Heart left ventricle (tissue), 16 donors: ENCODE results near the gene DNAJC25. TPM values are rescaled to one million over a fixed set of nuclear protein-coding genes. Genes with fewer than 3 reads are reported as not detected.

Experiments
- ATAC-seq, 4 donors: fragments of 200-7000 bp; cut with Tn5 transposase; one replicate each; pipeline ENCODE4 v1.9.1; 2020 to 2022; ENCODE audit warnings: moderate library complexity in 4 of 4, mild to moderate bottlenecking in 3 of 4, moderate number of reproducible peaks in 1 of 4
- DNase-seq, 5 donors: peaks; one replicate each; pipeline ENCODE4 v3.0.0-alpha.2; 2020
- H3K27ac ChIP-seq, 12 donors: fragments of 200-600 bp; sonication (generic) in 4 of 12; one replicate each; pipeline versions ENCODE4 v1.5.0 to v1.8.0; 2016 to 2022; ENCODE audit warnings: mild to moderate bottlenecking in 2 of 12
- H3K27me3 ChIP-seq, 9 donors: fragments of 200-600 bp; sonication (generic) in 2 of 9; one replicate each; pipeline versions ENCODE4 v1.5.1 to v1.8.0; 2016 to 2022; ENCODE audit warnings: mild to moderate bottlenecking in 3 of 9
- H3K36me3 ChIP-seq, 9 donors: fragments of 200-600 bp; sonication (generic) in 2 of 9; one replicate each; pipeline versions ENCODE4 v1.5.0 to v1.8.0; 2018 to 2022; ENCODE audit warnings: mild to moderate bottlenecking in 2 of 9
- H3K4me1 ChIP-seq, 12 donors: fragments of 200-600 bp; sonication (generic) in 4 of 12; one replicate each; pipeline versions ENCODE4 v1.5.0 to v1.8.0; 2016 to 2022; ENCODE audit warnings: mild to moderate bottlenecking in 3 of 12
- H3K4me3 ChIP-seq, 12 donors: fragments of 200-600 bp; sonication (generic) in 4 of 12; one replicate each; pipeline versions ENCODE4 v1.5.0 to v1.8.0; 2017 to 2022; ENCODE audit warnings: mild to moderate bottlenecking in 9 of 12, moderate library complexity in 4 of 12
- H3K9me3 ChIP-seq, 12 donors: fragments of 200-600 bp; sonication (generic) in 4 of 12; one replicate each; pipeline versions ENCODE4 v1.5.0 to v1.8.0; 2016 to 2022; ENCODE audit warnings: mild to moderate bottlenecking in 1 of 12
- CTCF ChIP-seq, 12 donors: fragments of 200-600 bp; sonication (generic) in 4 of 12; IDR thresholded peaks; one replicate each; pipeline versions ENCODE4 v1.5.0 to v1.8.0; 2018 to 2022; ENCODE audit warnings: antibody characterized with exemption in 12 of 12, mild to moderate bottlenecking in 5 of 12
- POLR2A ChIP-seq, 2 donors: fragments of 450-650 bp; IDR thresholded peaks; one replicate each; pipeline ENCODE4 v1.6.1; 2017; ENCODE audit warnings: antibody characterized with exemption in 2 of 2, mild to moderate bottlenecking in 2 of 2, moderate library complexity in 2 of 2
- WGBS, 4 donors: extraction: QIAGEN DNeasy Blood & Tissue Kit in 2 of 4; methylation state at CpG; one replicate each; pipeline versions ENCODE4 v1.1.5 to v1.1.7; 2013 to 2018; 5-methylcytosine and 5-hydroxymethylcytosine counted together
- intact Hi-C, 10 donors: fragments of 100-400 bp; cut with DNase I; formaldehyde crosslinking; loops; one replicate each; pipeline versions ENCODE4 v1.11.1 to v1.14.2; 2022
- polyA plus RNA-seq, 2 donors: library from polyadenylated mRNA; stranded (reverse); fragments of 200-250 nt; gene quantifications; one replicate each; pipeline ENCODE4 v1.2.3, GENCODE V29; 2013
- total RNA-seq, 9 donors: library from RNA; depleted of rRNA in 2 of 9; stranded (reverse); fragments of >200 nt in 2 of 9; fragmentation: NEBNext Ultra II Directional in 3 of 9; extraction: Animal tissue kit (Norgen Biotek cat#: 25700) in 3 of 9; gene quantifications; one replicate each; pipeline versions ENCODE4 v1.1.0 to v1.2.4, GENCODE V29; 2016 to 2023
- donor health status: ischemic (EF 13 %, LVEDD 7.1; RV severe dilation, severe dysfunction).
- donor health status: healthy with polysubstance abuse.
- donor health status: DM: no; HTN: yes; CAD: no.
- donor health status: DM: no; HTN: no; CAD: no.
- donor health status: ischemic (EF 25% LVEDD 6.9; RV normal size, moderate dysfunction).
- donor health status: ischemic (EF 25% LVEDD 5.7; RV mildly dilated, moderate dysfunction).
- donor health status: healthy.
- donor health status: DM: yes; HTN: yes; CAD: no.
- donor health status: ischemic (EF 35%, LVEDD 5.7; RV mildly dilated, moderate dysfunction).
- donor health status: nonischemic (EF 11% LVEDD 7.7; RV severe dilation, severe dysfunction).
- donor health status: DM: yes; HTN: yes; CAD: no.
- donor health status: PGD.
- donor health status: ischemic (EF 29% LVEDD 5.4; RV normal size, mild dysfunction).
- donor health status: nonischemic (EF 23%, LVEDD 6.1; RV moderate dilation, normal function).

Gene DNAJC25
- total and polyA plus RNA-seq, 11 donors, result 3.8 to 8.2 (median 5.0) TPM

GRCh38 chr9:111628411-111628810, 2.7 kb upstream of the DNAJC25 start:
- WGBS, 4 donors, result 77 to 93% (median 81%) methylated on average over 7 of the region's 7 CpGs
- Histone ChIP-seq H3K27ac (no peak overlapping the region), H3K36me3 (no peaks in the 10 kb centered on the region), H3K9me3 (no peaks in the 10 kb centered on the region), H3K27me3 (no peaks in the 10 kb centered on the region), H3K4me1 (peaks cover 0 to 26% (median 19%) of the 10 kb centered on the region in 12 donors), H3K4me3 (no peak overlapping the region)
- no peak for ATAC-seq
- intact Hi-C loops, result no loop called here
- no peak for DNase-seq
- TF ChIP-seq CTCF (IDR thresholded peaks at IDR 0.05) (no peak), POLR2A (IDR thresholded peaks at IDR 0.05) (no peak)

GRCh38 chr9:111630182-111630963, 761 bp upstream of the DNAJC25 start:
- WGBS, 4 donors, result 12 to 14% (median 14%) methylated on average over 17 of the region's 17 CpGs
- ATAC-seq, result peak in 3 of 4 donors; percentile 24 to 47 (median 41)

GRCh38 chr9:111630964-111631213, 245 bp upstream of the DNAJC25 start:
- no peaks in the 10 kb centered on the region for H3K36me3 ChIP-seq
- intact Hi-C loops, result loop anchor here in 4 of 10 donors (2.0 to 10.0 kb wide), 4 partner anchors 32 to 444 kb away; partner anchors contain the start of gene PTGR1 (in 3 of the 4)
- peak overlapping the region in 11 of 12 donors; percentile 14 to 94 (median 87) for H3K27ac ChIP-seq
- ATAC-seq, result no peak
- no peak for DNase-seq
- H3K9me3 ChIP-seq, result no peaks in the 10 kb centered on the region
- H3K4me1 ChIP-seq, result peaks cover 3 to 48% (median 25%) of the 10 kb centered on the region in 12 donors
- peak overlapping the region; percentile 84 to 99 (median 93) for H3K4me3 ChIP-seq
- H3K27me3 ChIP-seq, result no peaks in the 10 kb centered on the region
- TF ChIP-seq CTCF (IDR thresholded peaks at IDR 0.05) (peak in 1 of 12 donors; percentile 11), POLR2A (IDR thresholded peaks at IDR 0.05) (no peak)
- WGBS, 4 donors, result 0% methylated on average over 4 to 14 of the region's 14 CpGs

More at GRCh38 chr9:111630182-111630963, 761 bp upstream of the DNAJC25 start:
- TF ChIP-seq POLR2A (IDR thresholded peaks at IDR 0.05), result no peak
- no peak for TF ChIP-seq CTCF (IDR thresholded peaks at IDR 0.05)
- H3K4me3 ChIP-seq, result peak overlapping the region; percentile 84 to 99 (median 93)
- H3K27me3 ChIP-seq, result no peaks in the 10 kb centered on the region
- no peaks in the 10 kb centered on the region for H3K36me3 ChIP-seq
- peaks cover 0 to 44% (median 24%) of the 10 kb centered on the region in 12 donors for H3K4me1 ChIP-seq
- H3K9me3 ChIP-seq, result no peaks in the 10 kb centered on the region
- H3K27ac ChIP-seq, result peak overlapping the region in 11 of 12 donors; percentile 14 to 94 (median 87)
- intact Hi-C loops, result loop anchor here in 4 of 10 donors (2.0 to 10.0 kb wide), 4 partner anchors 32 to 444 kb away; partner anchors contain the start of gene PTGR1 (in 3 of the 4)
- no peak for DNase-seq

- no peaks in the 10 kb centered on the region for H3K27me3 ChIP-seq
- peak overlapping the region; percentile 84 to 99 (median 93) for H3K4me3 ChIP-seq
- peaks cover 3 to 55% (median 25%) of the 10 kb centered on the region in 12 donors for H3K4me1 ChIP-seq
- TF ChIP-seq CTCF (IDR thresholded peaks at IDR 0.05) (no peak), POLR2A (IDR thresholded peaks at IDR 0.05) (no peak)
- 32 to 37% (median 33%) methylated on average over 5 of the region's 5 CpGs for WGBS, 4 donors
- peak overlapping the region in 10 of 12 donors; percentile 84 to 94 (median 88) for H3K27ac ChIP-seq
- DNase-seq (no peak), ATAC-seq (no peak)
- H3K36me3 ChIP-seq, result no peaks in the 10 kb centered on the region
- no peaks in the 10 kb centered on the region for H3K9me3 ChIP-seq
- intact Hi-C loops, result loop anchor here in 3 of 10 donors (5.0 to 10.0 kb wide), 3 partner anchors 35 to 443 kb away; partner anchors contain the start of gene PTGR1 (in 1 of the 3)
Measured at GRCh38 chr9:111632060-111632459, 926 bp downstream of the DNAJC25 start.
